ENCODE results near the gene RGS5. TPM values are rescaled to one million over a fixed set of nuclear protein-coding genes. Genes with fewer than 3 reads are reported as not detected.

The RGS5 gene
- polyA plus RNA-seq, 4 donors = 4.0 to 24.4 (median 16.0) TPM

- 84 to 89% (median 88%) methylated on average over 4 of the region's 4 CpGs for WGBS, 3 donors
- FAIRE-seq (no peak), DNase-seq (no peak)
- no peaks in the 10 kb centered on the region for H3K27me3 ChIP-seq (ENCODE audit: control insufficient read depth in 3 of 3, insufficient read depth in 3 of 3, low read length in 3 of 3)
- no peak overlapping the region for H3K4me3 ChIP-seq (ENCODE audit: low read depth in 1 of 3, low read length in 3 of 3)
- H3K36me3 ChIP-seq (ENCODE audit: control insufficient read depth in 3 of 3, insufficient read depth in 2 of 3, low read depth in 1 of 3, low read length in 3 of 3) = no peaks in the 10 kb centered on the region
- H3K9me3 ChIP-seq (ENCODE audit: control insufficient read depth in 2 of 2, insufficient read depth in 1 of 2, low read depth in 1 of 2, low read length in 1 of 2) = no peaks in the 10 kb centered on the region
- no peaks in the 10 kb centered on the region for H3K4me1 ChIP-seq (ENCODE audit: control insufficient read depth in 3 of 3, insufficient read depth in 2 of 3, low read depth in 1 of 3, low read length in 2 of 3)
- no peak overlapping the region for H3K27ac ChIP-seq (ENCODE audit: low read depth in 1 of 3, low read length in 2 of 3)
Observed at GRCh38 chr1:163197022-163197421, 5.7 kb downstream of the RGS5 start.

DNA sequence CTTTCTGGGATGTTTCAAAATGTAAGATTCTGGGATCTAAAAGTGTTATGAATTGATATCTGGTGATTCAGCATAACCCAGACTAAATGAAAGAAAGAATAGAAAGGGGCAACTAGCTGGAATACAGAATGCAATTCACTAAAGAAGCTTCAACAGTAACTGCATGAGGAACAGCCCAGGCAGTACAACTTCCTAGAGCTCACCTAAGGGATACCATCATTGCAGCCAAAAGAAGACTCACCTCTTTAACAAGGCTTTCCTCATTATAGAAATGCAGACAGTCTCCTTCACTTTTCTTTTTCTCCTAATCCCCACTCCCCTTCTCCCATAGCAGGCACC is 6.3 kb downstream of the RGS5 start:
- no peak for DNase-seq
- Histone ChIP-seq H3K36me3 (ENCODE audit: control insufficient read depth in 3 of 3, insufficient read depth in 2 of 3, low read depth in 1 of 3, low read length in 3 of 3) (no peaks in the 10 kb centered on the region), H3K4me1 (ENCODE audit: control insufficient read depth in 3 of 3, insufficient read depth in 2 of 3, low read depth in 1 of 3, low read length in 2 of 3) (no peaks in the 10 kb centered on the region), H3K9me3 (ENCODE audit: control insufficient read depth in 2 of 2, insufficient read depth in 1 of 2, low read depth in 1 of 2, low read length in 1 of 2) (no peaks in the 10 kb centered on the region), H3K27ac (ENCODE audit: low read depth in 1 of 3, low read length in 2 of 3) (no peak overlapping the region), H3K27me3 (ENCODE audit: control insufficient read depth in 3 of 3, insufficient read depth in 3 of 3, low read length in 3 of 3) (no peaks in the 10 kb centered on the region), H3K4me3 (ENCODE audit: low read depth in 1 of 3, low read length in 3 of 3) (no peak overlapping the region)
- no peak for FAIRE-seq

DNA sequence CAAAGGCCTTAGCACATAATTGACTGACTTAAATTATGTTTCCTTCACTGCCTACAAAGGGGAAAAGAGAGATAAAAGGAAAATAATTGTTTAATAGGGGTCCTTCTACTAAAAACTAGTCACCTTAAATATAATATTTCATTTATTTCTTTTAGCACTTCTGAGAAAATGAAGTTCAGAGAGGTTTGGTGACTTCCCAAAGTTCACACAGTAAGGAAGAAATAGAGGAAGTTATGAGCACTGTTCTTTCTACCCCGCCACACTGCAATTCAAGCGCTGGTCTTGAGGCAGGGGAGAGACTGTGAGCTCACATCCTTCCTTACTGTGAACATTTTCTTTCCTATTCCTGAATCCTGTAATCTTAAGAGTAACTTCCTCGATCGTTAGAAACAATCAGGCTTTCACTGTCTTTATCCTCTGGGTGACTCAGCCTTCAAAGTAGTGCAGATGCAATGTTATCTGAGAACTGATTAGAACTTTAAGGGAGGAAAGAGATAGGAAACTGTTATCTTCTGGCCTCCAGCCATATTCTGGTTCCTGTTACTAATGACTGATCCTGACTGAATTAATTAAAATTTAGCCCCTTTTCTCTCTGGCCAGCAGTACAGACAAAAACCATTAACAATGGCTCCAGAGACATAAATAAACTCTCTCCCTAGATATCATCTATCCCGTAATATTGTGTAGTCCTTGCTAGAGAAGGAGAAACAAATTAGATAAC is 6.8 kb downstream of the RGS5 start:
- Histone ChIP-seq H3K4me1 (ENCODE audit: control insufficient read depth in 3 of 3, insufficient read depth in 2 of 3, low read depth in 1 of 3, low read length in 2 of 3) (no peaks in the 10 kb centered on the region), H3K4me3 (ENCODE audit: low read depth in 1 of 3, low read length in 3 of 3) (no peak overlapping the region), H3K27ac (ENCODE audit: low read depth in 1 of 3, low read length in 2 of 3) (no peak overlapping the region), H3K36me3 (ENCODE audit: control insufficient read depth in 3 of 3, insufficient read depth in 2 of 3, low read depth in 1 of 3, low read length in 3 of 3) (no peaks in the 10 kb centered on the region), H3K27me3 (ENCODE audit: control insufficient read depth in 3 of 3, insufficient read depth in 3 of 3, low read length in 3 of 3) (peaks cover 0 to under 1% (median 0%) of the 10 kb centered on the region in 3 donors), H3K9me3 (ENCODE audit: control insufficient read depth in 2 of 2, insufficient read depth in 1 of 2, low read depth in 1 of 2, low read length in 1 of 2) (no peaks in the 10 kb centered on the region)
- 9 to 35% (median 19%) methylated on average over 5 of the region's 5 CpGs for WGBS, 3 donors
- DNase-seq (peak; percentile 13 to 43), FAIRE-seq (no peak)

GRCh38 chr1:163191301-163191700 is 11.4 kb downstream of the RGS5 start:
- Histone ChIP-seq H3K27me3 (ENCODE audit: control insufficient read depth in 3 of 3, insufficient read depth in 3 of 3, low read length in 3 of 3) (peaks cover 0 to 3% (median 0%) of the 10 kb centered on the region in 3 donors), H3K4me3 (ENCODE audit: low read depth in 1 of 3, low read length in 3 of 3) (no peak overlapping the region), H3K36me3 (ENCODE audit: control insufficient read depth in 3 of 3, insufficient read depth in 2 of 3, low read depth in 1 of 3, low read length in 3 of 3) (no peaks in the 10 kb centered on the region), H3K9me3 (ENCODE audit: control insufficient read depth in 2 of 2, insufficient read depth in 1 of 2, low read depth in 1 of 2, low read length in 1 of 2) (no peaks in the 10 kb centered on the region), H3K27ac (ENCODE audit: low read depth in 1 of 3, low read length in 2 of 3) (no peak overlapping the region), H3K4me1 (ENCODE audit: control insufficient read depth in 3 of 3, insufficient read depth in 2 of 3, low read depth in 1 of 3, low read length in 2 of 3) (no peaks in the 10 kb centered on the region)
- FAIRE-seq (no peak), DNase-seq (no peak)
- WGBS, 3 donors = 42 to 72% (median 65%) methylated on average over 1 of the region's 1 CpG

- no peak overlapping the region for H3K4me3 ChIP-seq (ENCODE audit: low read depth in 1 of 3, low read length in 3 of 3)
- H3K27ac ChIP-seq (ENCODE audit: low read depth in 1 of 3, low read length in 2 of 3) = no peak overlapping the region
- H3K9me3 ChIP-seq (ENCODE audit: control insufficient read depth in 2 of 2, insufficient read depth in 1 of 2, low read depth in 1 of 2, low read length in 1 of 2) = no peaks in the 10 kb centered on the region
- 46 to 79% (median 48%) methylated on average over 3 of the region's 3 CpGs for WGBS, 3 donors
- FAIRE-seq (no peak), DNase-seq (no peak)
- H3K27me3 ChIP-seq (ENCODE audit: control insufficient read depth in 3 of 3, insufficient read depth in 3 of 3, low read length in 3 of 3) = peaks cover 0 to 3% (median 0%) of the 10 kb centered on the region in 3 donors
- no peaks in the 10 kb centered on the region for H3K36me3 ChIP-seq (ENCODE audit: control insufficient read depth in 3 of 3, insufficient read depth in 2 of 3, low read depth in 1 of 3, low read length in 3 of 3)
- no peaks in the 10 kb centered on the region for H3K4me1 ChIP-seq (ENCODE audit: control insufficient read depth in 3 of 3, insufficient read depth in 2 of 3, low read depth in 1 of 3, low read length in 2 of 3)
Observed at GRCh38 chr1:163188947-163189346, 13.8 kb downstream of the RGS5 start.

DNA sequence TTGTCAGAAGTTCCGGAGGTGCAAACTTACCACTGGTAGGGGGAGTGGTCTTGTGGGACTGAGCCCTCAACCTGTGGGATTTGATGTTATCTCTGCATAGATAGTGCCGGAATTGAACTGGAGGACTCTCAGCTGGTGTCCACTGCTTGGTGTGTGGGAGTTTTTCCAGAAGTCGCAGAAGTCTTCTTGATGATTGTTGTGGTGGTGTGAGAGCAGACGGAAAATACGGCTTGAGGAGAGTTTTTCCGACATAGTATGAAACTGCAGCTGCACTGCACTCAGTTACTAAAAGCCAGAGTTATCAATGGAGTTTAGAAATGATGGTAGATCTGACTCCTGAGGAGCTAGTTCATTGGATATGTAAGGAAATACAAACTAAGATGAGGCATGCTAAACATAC is 14.9 kb downstream of the RGS5 start:
- H3K27ac ChIP-seq (ENCODE audit: low read depth in 1 of 3, low read length in 2 of 3) = no peak overlapping the region
- no peak for FAIRE-seq
- no peak for DNase-seq
- H3K4me1 ChIP-seq (ENCODE audit: control insufficient read depth in 3 of 3, insufficient read depth in 2 of 3, low read depth in 1 of 3, low read length in 2 of 3) = no peaks in the 10 kb centered on the region
- 91 to 94% (median 93%) methylated on average over 6 of the region's 6 CpGs for WGBS, 3 donors
- H3K27me3 ChIP-seq (ENCODE audit: control insufficient read depth in 3 of 3, insufficient read depth in 3 of 3, low read length in 3 of 3) = peaks cover 0 to 3% (median 0%) of the 10 kb centered on the region in 3 donors
- no peaks in the 10 kb centered on the region for H3K36me3 ChIP-seq (ENCODE audit: control insufficient read depth in 3 of 3, insufficient read depth in 2 of 3, low read depth in 1 of 3, low read length in 3 of 3)
- H3K4me3 ChIP-seq (ENCODE audit: low read depth in 1 of 3, low read length in 3 of 3) = no peak overlapping the region
- no peaks in the 10 kb centered on the region for H3K9me3 ChIP-seq (ENCODE audit: control insufficient read depth in 2 of 2, insufficient read depth in 1 of 2, low read depth in 1 of 2, low read length in 1 of 2)

DNA sequence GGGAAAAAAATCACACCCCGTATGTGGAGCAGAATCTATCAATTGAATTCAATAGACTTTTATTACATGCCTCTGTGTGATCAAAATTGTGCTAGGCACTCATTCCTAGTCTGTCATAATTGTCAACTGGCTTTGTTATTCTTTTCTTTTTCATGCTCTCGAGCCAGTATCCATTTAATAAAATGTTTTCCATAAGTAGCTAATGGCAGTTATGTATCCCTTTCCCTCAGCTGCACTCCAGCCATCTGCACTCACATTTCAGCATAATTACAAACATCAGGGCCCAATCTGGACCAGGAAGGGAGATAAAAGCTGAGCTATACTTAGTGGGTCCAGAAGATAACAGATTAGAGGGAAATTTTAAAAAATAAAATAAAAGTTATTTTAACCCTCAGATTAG is 15.9 kb downstream of the RGS5 start:
- Histone ChIP-seq H3K36me3 (ENCODE audit: control insufficient read depth in 3 of 3, insufficient read depth in 2 of 3, low read depth in 1 of 3, low read length in 3 of 3) (no peaks in the 10 kb centered on the region), H3K4me3 (ENCODE audit: low read depth in 1 of 3, low read length in 3 of 3) (no peak overlapping the region), H3K9me3 (ENCODE audit: control insufficient read depth in 2 of 2, insufficient read depth in 1 of 2, low read depth in 1 of 2, low read length in 1 of 2) (no peaks in the 10 kb centered on the region), H3K4me1 (ENCODE audit: control insufficient read depth in 3 of 3, insufficient read depth in 2 of 3, low read depth in 1 of 3, low read length in 2 of 3) (no peaks in the 10 kb centered on the region), H3K27ac (ENCODE audit: low read depth in 1 of 3, low read length in 2 of 3) (no peak overlapping the region), H3K27me3 (ENCODE audit: control insufficient read depth in 3 of 3, insufficient read depth in 3 of 3, low read length in 3 of 3) (peaks cover 0 to 3% (median 2%) of the 10 kb centered on the region in 3 donors)
- 79 to 91% (median 83%) methylated on average over 2 of the region's 2 CpGs for WGBS, 3 donors
- no peak for FAIRE-seq
- no peak for DNase-seq

GRCh38 chr1:163182330-163182949 is 20.3 kb downstream of the RGS5 start:
- no peaks in the 10 kb centered on the region for H3K36me3 ChIP-seq (ENCODE audit: control insufficient read depth in 3 of 3, insufficient read depth in 2 of 3, low read depth in 1 of 3, low read length in 3 of 3)
- H3K9me3 ChIP-seq (ENCODE audit: control insufficient read depth in 2 of 2, insufficient read depth in 1 of 2, low read depth in 1 of 2, low read length in 1 of 2) = no peaks in the 10 kb centered on the region
- H3K4me1 ChIP-seq (ENCODE audit: control insufficient read depth in 3 of 3, insufficient read depth in 2 of 3, low read depth in 1 of 3, low read length in 2 of 3) = no peaks in the 10 kb centered on the region
- peaks cover 0 to 2% (median 0%) of the 10 kb centered on the region in 3 donors for H3K27me3 ChIP-seq (ENCODE audit: control insufficient read depth in 3 of 3, insufficient read depth in 3 of 3, low read length in 3 of 3)
- no peak overlapping the region for H3K27ac ChIP-seq (ENCODE audit: low read depth in 1 of 3, low read length in 2 of 3)
- FAIRE-seq (no peak), DNase-seq (no peak)
- no peak overlapping the region for H3K4me3 ChIP-seq (ENCODE audit: low read depth in 1 of 3, low read length in 3 of 3)
- WGBS, 3 donors = 72 to 76% (median 74%) methylated on average over 2 of the region's 2 CpGs

DNA sequence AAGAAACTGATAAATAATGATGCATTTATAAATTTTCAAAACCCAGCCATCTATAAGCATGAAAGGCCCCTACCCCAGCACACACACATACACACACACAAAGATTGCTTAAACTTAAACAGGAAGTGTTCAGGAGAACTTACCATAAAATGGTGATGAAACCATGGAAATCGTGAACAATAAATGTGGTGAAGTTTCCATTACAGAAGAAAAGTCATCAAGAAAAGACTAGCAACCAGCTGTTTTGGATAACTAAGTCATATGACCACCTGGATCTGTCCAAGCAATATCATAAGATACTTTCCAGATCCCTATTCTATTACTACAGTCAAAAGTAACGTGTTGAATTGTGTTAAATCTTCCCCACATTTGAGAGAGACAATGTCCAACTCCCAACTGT is 24.1 kb downstream of the RGS5 start:
- Histone ChIP-seq H3K27me3 (ENCODE audit: control insufficient read depth in 3 of 3, insufficient read depth in 3 of 3, low read length in 3 of 3) (peaks cover 0 to 2% (median 0%) of the 10 kb centered on the region in 3 donors), H3K4me1 (ENCODE audit: control insufficient read depth in 3 of 3, insufficient read depth in 2 of 3, low read depth in 1 of 3, low read length in 2 of 3) (no peaks in the 10 kb centered on the region), H3K36me3 (ENCODE audit: control insufficient read depth in 3 of 3, insufficient read depth in 2 of 3, low read depth in 1 of 3, low read length in 3 of 3) (no peaks in the 10 kb centered on the region), H3K27ac (ENCODE audit: low read depth in 1 of 3, low read length in 2 of 3) (no peak overlapping the region), H3K4me3 (ENCODE audit: low read depth in 1 of 3, low read length in 3 of 3) (no peak overlapping the region), H3K9me3 (ENCODE audit: control insufficient read depth in 2 of 2, insufficient read depth in 1 of 2, low read depth in 1 of 2, low read length in 1 of 2) (no peaks in the 10 kb centered on the region)
- DNase-seq (no peak), FAIRE-seq (no peak)
- 51 to 75% (median 68%) methylated on average over 2 of the region's 2 CpGs for WGBS, 3 donors

Measured in small intestine (tissue), 7 donors.